Activated CD4-positive, alpha-beta T cell treated with anti-CD3 and anti-CD28 coated beads, Interleukin-2, amount 10 ng/mL, durations not matched to agents 7 days and 5 days (primary cell): ENCODE measurements around the gene ZNF507. TPM values are rescaled to one million over a fixed set of nuclear protein-coding genes. Genes with fewer than 3 reads are reported as not detected.
"Not testable (repeated sequence)": the region's sequence is repeated elsewhere in the genome, so short reads cannot be mapped to it uniquely, and the experiment has no call there.

Source experiments
- CTCF ChIA-PET: fragments of 350-600 bp; sonication (Branson Sonifier 250); formaldehyde crosslinking; loops from one replicate; lab custom pipeline; 2021; ENCODE audit warnings: antibody characterized with exemption; lab: Charles Lee
- POLR2A ChIA-PET: fragments of 350-600 bp; sonication (Branson Sonifier 250); formaldehyde crosslinking; loops from one replicate; lab custom pipeline; 2021; ENCODE audit warnings: antibody characterized with exemption; lab: Charles Lee
- DNase-seq: peaks from one replicate; pipeline ENCODE4 v3.0.0-alpha.2; 2020
- H3K27ac Mint-ChIP-seq: one replicate; pipeline ENCODE4 v1.8.0; 2021; ENCODE audit warnings: mild to moderate bottlenecking, moderate library complexity, mixed read lengths
- H3K27me3 Mint-ChIP-seq: one replicate; pipeline ENCODE4 v1.8.0; 2021; ENCODE audit warnings: mixed read lengths
- H3K36me3 Mint-ChIP-seq: one replicate; pipeline ENCODE4 v1.8.0; 2021; ENCODE audit warnings: low read depth, mixed read lengths
- H3K4me1 Mint-ChIP-seq: one replicate; pipeline ENCODE4 v1.8.0; 2021; ENCODE audit warnings: mixed read lengths
- H3K4me3 Mint-ChIP-seq: one replicate; pipeline ENCODE4 v1.8.0; 2021; ENCODE audit warnings: mild to moderate bottlenecking, moderate library complexity, mixed read lengths
- H3K9me3 Mint-ChIP-seq: one replicate; pipeline ENCODE4 v1.8.0; 2021; ENCODE audit warnings: mixed read lengths
- total RNA-seq, 2 experiments: library from RNA; stranded (reverse); gene quantifications; one replicate each; pipeline ENCODE4 v1.2.3, GENCODE V29; 2021

ZNF507 gene
- total RNA-seq, 2 experiments from 2014 or later = 30.4 to 33.3 TPM

DNA sequence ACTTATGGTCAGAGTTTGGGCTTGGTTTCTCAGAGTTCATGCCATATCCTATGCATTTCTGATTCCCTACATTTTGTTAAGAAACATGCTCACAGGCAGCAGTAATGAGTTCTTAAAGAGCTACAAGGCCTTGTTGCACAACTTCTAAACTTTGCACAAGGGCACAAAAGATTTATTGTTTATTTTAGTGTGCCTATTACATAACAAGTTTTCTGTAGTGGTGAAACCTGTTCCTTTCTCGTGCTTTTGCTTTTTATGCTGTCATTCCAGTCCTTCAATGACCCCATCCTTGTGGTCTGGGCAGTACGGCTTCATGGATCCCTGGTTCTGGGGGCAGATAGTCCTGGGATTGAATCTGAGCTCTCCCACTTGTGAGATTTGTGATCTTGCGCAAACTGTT, 17.8 kb downstream of the ZNF507 start:
- H3K4me3 Mint-ChIP-seq = no peak overlapping the region
- H3K36me3 Mint-ChIP-seq = peaks cover 64% of the 10 kb centered on the region
- ChIA-PET CTCF (no interaction called here), POLR2A (no interaction called here)
- no peak for DNase-seq
- peaks cover 2% of the 10 kb centered on the region for H3K4me1 Mint-ChIP-seq
- H3K9me3 Mint-ChIP-seq = no peaks in the 10 kb centered on the region
- H3K27me3 Mint-ChIP-seq = no peaks in the 10 kb centered on the region
- no peak overlapping the region for H3K27ac Mint-ChIP-seq

DNA sequence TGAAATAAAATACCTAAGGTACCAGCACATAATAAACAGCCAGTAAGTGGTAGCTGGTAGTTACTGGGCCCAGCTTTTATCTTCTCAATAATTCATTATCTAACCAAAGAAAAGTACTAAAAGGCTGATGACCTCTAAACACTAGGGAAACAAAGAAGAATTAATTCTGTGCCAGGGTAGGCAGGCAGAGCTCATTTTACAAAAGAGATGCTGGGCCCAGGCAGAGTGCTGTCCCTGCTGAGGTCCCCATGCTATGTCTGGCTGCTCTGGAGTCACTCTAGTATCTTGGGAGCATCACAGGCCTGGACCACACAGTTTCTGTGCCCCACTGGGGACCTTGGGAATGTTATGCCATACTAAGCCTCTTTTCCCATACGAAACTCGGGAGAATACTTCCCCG, 18.2 kb downstream of the ZNF507 start:
- no peak for DNase-seq
- CTCF ChIA-PET = no interaction called here
- Mint-ChIP-seq H3K27ac (no peak overlapping the region), H3K36me3 (peaks cover 63% of the 10 kb centered on the region), H3K4me1 (peaks cover 2% of the 10 kb centered on the region), H3K9me3 (no peaks in the 10 kb centered on the region), H3K27me3 (no peaks in the 10 kb centered on the region), H3K4me3 (no peak overlapping the region)
- POLR2A ChIA-PET = no interaction called here

DNA sequence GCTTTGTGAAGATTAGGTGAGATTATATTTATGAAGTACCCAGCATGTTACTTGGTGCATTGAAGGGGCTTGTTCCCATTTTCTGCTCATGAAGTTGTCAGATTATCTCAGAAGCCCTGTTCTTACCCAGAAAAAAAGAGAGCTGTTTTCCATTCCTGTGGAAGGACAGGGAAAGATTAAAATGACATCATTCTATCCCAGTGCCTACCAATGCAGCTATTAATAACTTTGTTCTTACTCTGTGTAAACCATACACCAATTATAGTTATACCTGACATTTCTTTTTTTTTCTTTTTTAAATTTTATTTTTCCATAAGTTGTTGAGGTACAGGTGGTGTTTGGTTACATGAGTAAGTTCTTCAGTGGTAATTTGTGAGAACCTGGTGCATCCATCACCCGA, 18.6 kb downstream of the ZNF507 start:
- ChIA-PET POLR2A (no interaction called here), CTCF (no interaction called here)
- Mint-ChIP-seq H3K4me1 (peaks cover 2% of the 10 kb centered on the region), H3K4me3 (no peak overlapping the region), H3K9me3 (no peaks in the 10 kb centered on the region), H3K27me3 (no peaks in the 10 kb centered on the region), H3K27ac (no peak overlapping the region), H3K36me3 (peaks cover 63% of the 10 kb centered on the region)
- DNase-seq = no peak

- ChIA-PET POLR2A (no interaction called here), CTCF (no interaction called here)
- no peaks in the 10 kb centered on the region for H3K27me3 Mint-ChIP-seq
- H3K27ac Mint-ChIP-seq = no peak overlapping the region
- no peak overlapping the region for H3K4me3 Mint-ChIP-seq
- no peak for DNase-seq
- peaks cover 65% of the 10 kb centered on the region for H3K36me3 Mint-ChIP-seq
- peaks cover 2% of the 10 kb centered on the region for H3K4me1 Mint-ChIP-seq
- H3K9me3 Mint-ChIP-seq = no peaks in the 10 kb centered on the region
Measured at GRCh38 chr19:32367063-32367462, 21.7 kb downstream of the ZNF507 start.

GRCh38 chr19:32367948-32368536, 22.6 kb downstream of the ZNF507 start:
- no peak for DNase-seq
- ChIA-PET CTCF (interaction anchor here (0.6 kb wide), 1 partner anchor 1124 kb away, joined by 4 read pairs; no protein-coding TSS in a partner anchor), POLR2A (no interaction called here)
- no peak overlapping the region for H3K4me3 Mint-ChIP-seq
- H3K4me1 Mint-ChIP-seq = peaks cover 2% of the 10 kb centered on the region
- peaks cover 66% of the 10 kb centered on the region for H3K36me3 Mint-ChIP-seq
- no peaks in the 10 kb centered on the region for H3K9me3 Mint-ChIP-seq
- H3K27ac Mint-ChIP-seq = no peak overlapping the region
- H3K27me3 Mint-ChIP-seq = no peaks in the 10 kb centered on the region

DNA sequence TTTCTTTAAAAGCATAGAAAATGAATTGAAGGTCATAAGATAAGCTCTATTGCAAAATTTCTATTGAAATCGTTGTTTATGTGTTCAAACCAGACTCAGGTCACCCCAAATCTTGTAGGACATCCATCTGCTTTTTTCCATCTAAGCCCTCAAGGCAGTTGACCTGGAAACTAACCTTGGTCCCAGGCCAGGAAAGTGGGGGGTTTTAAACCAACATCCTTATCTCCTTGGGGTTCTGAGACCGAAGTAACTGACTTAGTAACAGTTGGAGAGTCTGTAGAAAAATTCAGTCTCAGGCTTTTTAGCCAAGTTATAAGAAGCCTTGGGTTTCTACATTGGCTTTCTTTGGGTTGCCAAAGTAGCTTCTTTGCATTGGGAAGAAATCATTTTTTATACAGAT, 23.4 kb downstream of the ZNF507 start:
- POLR2A ChIA-PET = no interaction called here
- DNase-seq = no peak
- Mint-ChIP-seq H3K27ac (no peak overlapping the region), H3K4me1 (peaks cover 2% of the 10 kb centered on the region), H3K36me3 (peaks cover 73% of the 10 kb centered on the region), H3K4me3 (no peak overlapping the region), H3K9me3 (no peaks in the 10 kb centered on the region), H3K27me3 (no peaks in the 10 kb centered on the region)
- CTCF ChIA-PET = interaction anchor here (0.6 kb wide), 1 partner anchor 1123 kb away, joined by 4 read pairs; no protein-coding TSS in a partner anchor

DNA sequence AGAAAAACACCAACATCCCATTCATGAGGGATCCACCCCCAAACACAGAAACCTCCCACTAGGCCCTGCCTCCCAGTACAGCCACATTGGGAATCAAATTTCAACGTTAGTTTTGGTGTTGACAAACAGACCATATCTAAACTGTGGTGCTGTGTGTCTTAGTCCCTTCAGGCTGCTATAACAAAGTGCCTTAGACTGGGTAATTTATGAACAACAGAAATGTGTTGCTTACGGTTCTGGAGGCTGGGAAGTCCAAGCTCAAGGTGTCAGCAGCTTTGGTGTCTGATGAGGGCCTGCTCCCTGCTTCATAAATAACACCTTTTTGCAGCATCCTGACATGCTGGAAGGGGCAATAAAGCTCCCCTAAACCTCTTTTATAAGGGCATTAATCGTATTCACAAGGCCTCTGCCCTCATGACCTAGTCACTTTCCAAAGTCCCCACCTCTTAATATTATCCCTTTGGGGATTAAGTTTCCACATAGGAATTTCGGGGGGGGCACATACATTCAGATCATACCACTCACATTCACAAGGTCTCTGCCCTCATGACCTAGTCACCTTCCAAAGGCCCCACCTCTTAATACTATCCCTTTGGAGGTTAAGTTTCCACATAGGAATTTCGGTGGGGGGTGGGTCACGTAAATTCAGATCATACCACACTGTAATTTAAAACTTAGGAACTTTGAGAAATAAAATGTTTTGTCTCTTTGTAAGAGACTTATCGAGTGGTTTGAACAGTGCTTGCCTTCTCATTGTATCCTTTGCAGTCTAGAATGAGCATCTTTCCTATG, 27.5 kb downstream of the ZNF507 start:
- no peaks in the 10 kb centered on the region for H3K27me3 Mint-ChIP-seq
- CTCF ChIA-PET = interaction anchor here (1.6 kb wide), 1 partner anchor 32 kb away, joined by 3 read pairs; the partner anchor contains the start of gene DPY19L3
- peaks cover 57% of the 10 kb centered on the region for H3K36me3 Mint-ChIP-seq
- DNase-seq = no peak
- no peak overlapping the region for H3K4me3 Mint-ChIP-seq
- POLR2A ChIA-PET = no interaction called here
- no peaks in the 10 kb centered on the region for H3K4me1 Mint-ChIP-seq
- no peaks in the 10 kb centered on the region for H3K9me3 Mint-ChIP-seq
- H3K27ac Mint-ChIP-seq = no peak overlapping the region

GRCh38 chr19:32373585-32374295, 28.3 kb downstream of the ZNF507 start:
- Mint-ChIP-seq H3K9me3 (no peaks in the 10 kb centered on the region), H3K4me1 (no peaks in the 10 kb centered on the region), H3K36me3 (peaks cover 53% of the 10 kb centered on the region), H3K27ac (no peak overlapping the region), H3K27me3 (no peaks in the 10 kb centered on the region), H3K4me3 (no peak overlapping the region)
- ChIA-PET CTCF (interaction anchor here (1.6 kb wide), 1 partner anchor 31 kb away, joined by 3 read pairs; the partner anchor contains the start of gene DPY19L3), POLR2A (no interaction called here)
- no peak for DNase-seq

DNA sequence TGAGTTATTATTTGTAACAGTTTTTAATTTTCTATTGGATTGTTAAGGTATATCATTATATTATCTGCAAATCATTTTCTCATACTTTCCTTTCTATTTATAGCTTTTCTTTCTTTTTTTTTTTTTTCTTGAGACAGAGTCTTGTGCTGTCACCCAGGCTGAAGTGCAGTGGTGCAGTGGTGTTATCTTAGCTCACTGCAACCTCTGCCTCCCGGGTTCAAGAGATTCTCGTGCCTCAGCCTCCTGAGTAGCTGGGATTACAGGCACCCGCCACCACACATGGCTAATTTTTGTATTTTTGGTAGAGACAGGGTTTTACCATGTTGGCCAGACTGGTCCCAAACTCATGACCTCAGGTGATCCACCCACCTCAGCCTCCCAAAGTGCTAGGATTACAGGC, 29.0 kb downstream of the ZNF507 start:
- H3K27me3 Mint-ChIP-seq, POLR2A ChIA-PET, DNase-seq, H3K4me1 Mint-ChIP-seq, H3K27ac Mint-ChIP-seq, H3K9me3 Mint-ChIP-seq, H3K4me3 Mint-ChIP-seq: not testable (repeated sequence)
- CTCF ChIA-PET = interaction anchor here (1.2 to 1.6 kb wide), 2 partner anchors 17 to 30 kb away, joined by 3 read pairs; partner anchors contain the start of gene DPY19L3
- peaks cover 54% of the 10 kb centered on the region for H3K36me3 Mint-ChIP-seq

GRCh38 chr19:32377088-32377487, 31.7 kb downstream of the ZNF507 start:
- H3K9me3 Mint-ChIP-seq, DNase-seq, H3K27me3 Mint-ChIP-seq, CTCF ChIA-PET, H3K27ac Mint-ChIP-seq, H3K4me1 Mint-ChIP-seq, POLR2A ChIA-PET, H3K4me3 Mint-ChIP-seq: not testable (repeated sequence)
- peaks cover 40% of the 10 kb centered on the region for H3K36me3 Mint-ChIP-seq

DNA sequence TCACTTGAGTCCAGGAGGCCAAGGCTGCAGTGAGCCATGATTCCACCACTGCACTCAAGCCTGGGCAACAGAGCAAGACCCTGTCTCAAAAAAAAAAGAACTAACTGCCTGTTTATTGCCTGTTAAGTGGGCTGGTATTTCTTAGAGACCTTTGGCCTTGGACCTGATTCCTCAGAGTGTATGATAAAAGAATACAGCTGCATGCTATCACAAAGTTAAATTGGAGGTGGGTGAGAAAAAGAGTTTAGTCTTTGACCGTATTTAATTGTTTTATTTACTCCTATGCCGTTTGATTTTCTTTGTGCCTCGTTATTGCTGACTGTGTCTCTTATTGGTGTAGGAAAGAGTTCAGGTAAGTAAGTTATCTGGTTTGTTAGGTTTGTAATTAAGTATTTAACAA, 34.9 kb downstream of the ZNF507 start:
- POLR2A ChIA-PET = no interaction called here
- no peak overlapping the region for H3K27ac Mint-ChIP-seq
- H3K36me3 Mint-ChIP-seq = peaks cover 35% of the 10 kb centered on the region

DNA sequence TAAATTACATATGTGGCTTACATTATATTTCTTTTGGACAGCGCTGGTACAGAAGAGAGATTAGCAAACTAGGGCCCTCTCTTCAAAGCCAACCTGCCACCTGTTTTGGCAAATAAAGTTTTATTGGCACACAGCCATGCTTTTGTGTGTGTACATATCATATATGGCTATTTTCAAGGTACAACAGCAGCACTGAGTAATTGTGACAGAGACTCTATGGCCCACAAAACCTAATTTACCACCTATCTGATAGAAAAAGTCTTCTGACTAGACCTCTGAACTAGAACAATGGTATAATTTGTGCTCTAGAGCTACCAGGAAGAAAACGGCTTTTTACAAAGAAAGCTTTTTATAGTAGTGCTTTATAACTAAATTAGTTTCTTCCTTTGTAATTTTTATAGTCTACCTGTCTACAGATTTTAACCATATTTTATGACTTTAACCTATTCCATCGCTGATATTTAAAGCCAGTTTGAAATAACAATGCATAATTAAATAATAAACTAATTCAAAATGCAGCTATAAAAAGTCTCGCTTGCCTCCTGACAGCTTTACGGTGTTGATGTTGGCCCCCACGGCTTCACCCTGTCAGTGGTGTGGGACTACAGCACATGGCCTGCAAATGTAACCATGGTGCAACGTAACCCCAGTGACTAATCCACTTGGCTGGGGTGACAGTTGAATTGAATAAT, 42.4 kb downstream of the ZNF507 start:
- Mint-ChIP-seq H3K9me3 (no peaks in the 10 kb centered on the region), H3K27me3 (no peaks in the 10 kb centered on the region), H3K4me1 (peaks cover 2% of the 10 kb centered on the region), H3K4me3 (no peak overlapping the region), H3K36me3 (peaks cover 12% of the 10 kb centered on the region), H3K27ac (no peak overlapping the region)
- ChIA-PET POLR2A (no interaction called here), CTCF (no interaction called here)
- no peak for DNase-seq

More for the DNA sequence above, 34.9 kb downstream of the ZNF507 start:
- no peak for DNase-seq
- H3K4me1 Mint-ChIP-seq = peaks cover 10% of the 10 kb centered on the region
- CTCF ChIA-PET = no interaction called here
- H3K27me3 Mint-ChIP-seq = no peaks in the 10 kb centered on the region
- no peak overlapping the region for H3K4me3 Mint-ChIP-seq
- no peaks in the 10 kb centered on the region for H3K9me3 Mint-ChIP-seq
